ENCODE data around the gene DSCAM. TPM values are rescaled to one million over a fixed set of nuclear protein-coding genes. Genes with fewer than 3 reads are reported as not detected.

Gene DSCAM
- total RNA-seq, 2 donors from 2014 or later: 0.05 TPM; not detected in 1

DNA sequence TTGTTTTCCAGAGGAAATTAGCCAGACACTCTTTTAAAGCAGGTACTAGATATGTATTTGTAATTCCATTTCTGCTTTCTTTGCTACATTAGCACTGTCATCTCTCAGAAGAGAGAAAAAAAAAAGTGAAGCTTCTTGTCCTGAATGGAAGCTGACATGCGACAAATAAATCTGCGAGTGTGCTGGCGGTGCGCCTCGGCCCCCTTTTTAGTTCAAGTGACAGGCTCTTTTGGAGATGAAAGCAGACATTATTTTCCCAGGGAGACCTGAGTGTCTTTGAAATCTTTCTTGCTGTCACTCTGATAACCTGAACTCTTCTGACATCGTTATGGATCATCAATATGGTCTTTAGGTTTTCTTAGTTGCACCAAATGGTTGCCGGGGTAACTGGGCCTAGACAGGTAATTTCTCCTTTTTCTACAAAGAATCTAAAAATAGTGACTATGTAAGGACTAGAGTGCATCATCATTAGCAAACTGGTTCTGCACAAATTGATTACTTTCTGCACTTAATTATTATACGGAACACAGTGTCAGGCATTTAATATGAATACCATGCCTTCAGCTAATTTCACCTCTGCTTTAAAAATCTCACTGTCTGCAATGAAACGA lies 501.1 kb downstream of the DSCAM start:
- DNase-seq: no peak
- no peak overlapping the region for H3K27ac ChIP-seq
- no peaks in the 10 kb centered on the region for H3K4me1 ChIP-seq
- no peak for TF ChIP-seq CTCF (IDR thresholded peaks at IDR 0.05)
- no peaks in the 10 kb centered on the region for H3K36me3 ChIP-seq
- no peak overlapping the region for H3K4me3 ChIP-seq
- H3K27me3 ChIP-seq: no peaks in the 10 kb centered on the region
- H3K9me3 ChIP-seq: no peaks in the 10 kb centered on the region
- no peak overlapping the region for H3K9ac ChIP-seq (ENCODE audit: low read depth in 2 of 2, low read length in 2 of 2)
- intact Hi-C loops (cut with DNase I): no loop called here

- Histone ChIP-seq H3K27me3 (no peaks in the 10 kb centered on the region), H3K27ac (no peak overlapping the region), H3K4me1 (no peaks in the 10 kb centered on the region), H3K4me3 (no peak overlapping the region), H3K9ac (ENCODE audit: low read depth in 2 of 2, low read length in 2 of 2) (no peak overlapping the region), H3K9me3 (no peaks in the 10 kb centered on the region), H3K36me3 (no peaks in the 10 kb centered on the region)
- intact Hi-C loops (cut with DNase I): no loop called here
- no peak for TF ChIP-seq CTCF (IDR thresholded peaks at IDR 0.05)
- no peak for DNase-seq
Observed at GRCh38 chr21:40340357-40340756, 506.6 kb downstream of the DSCAM start.

DNA sequence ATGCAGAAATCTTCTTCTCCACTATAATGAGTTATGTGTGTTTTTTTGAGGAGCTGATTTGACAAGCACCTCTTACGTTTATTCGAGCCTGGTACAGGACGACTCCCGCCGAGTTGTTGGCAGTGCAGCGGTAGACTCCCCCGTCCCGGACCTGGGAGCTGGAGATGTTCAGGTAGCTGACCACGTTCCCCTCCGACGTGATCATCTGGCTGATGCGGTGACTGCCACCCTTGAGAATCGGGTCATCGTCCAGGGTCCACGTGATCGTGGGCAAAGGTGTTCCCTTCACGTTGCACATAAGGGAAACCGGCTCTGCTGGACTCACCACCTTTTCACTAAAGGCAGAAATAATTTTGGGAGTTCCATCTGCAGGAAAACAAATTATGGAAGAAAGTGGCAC lies 507.9 kb downstream of the DSCAM start:
- Histone ChIP-seq H3K9me3 (no peaks in the 10 kb centered on the region), H3K9ac (ENCODE audit: low read depth in 2 of 2, low read length in 2 of 2) (no peak overlapping the region), H3K4me1 (no peaks in the 10 kb centered on the region), H3K27ac (no peak overlapping the region), H3K4me3 (no peak overlapping the region), H3K27me3 (no peaks in the 10 kb centered on the region), H3K36me3 (no peaks in the 10 kb centered on the region)
- TF ChIP-seq CTCF (IDR thresholded peaks at IDR 0.05): no peak
- DNase-seq: no peak
- intact Hi-C loops (cut with DNase I): no loop called here

- H3K9ac ChIP-seq (ENCODE audit: low read depth in 2 of 2, low read length in 2 of 2): no peak overlapping the region
- no peaks in the 10 kb centered on the region for H3K27me3 ChIP-seq
- no peaks in the 10 kb centered on the region for H3K4me1 ChIP-seq
- no peak overlapping the region for H3K27ac ChIP-seq
- H3K4me3 ChIP-seq: no peak overlapping the region
- no peak for TF ChIP-seq CTCF (IDR thresholded peaks at IDR 0.05)
- no peaks in the 10 kb centered on the region for H3K36me3 ChIP-seq
- intact Hi-C loops (cut with DNase I): no loop called here
- DNase-seq: no peak
- H3K9me3 ChIP-seq: no peaks in the 10 kb centered on the region
Observed at GRCh38 chr21:40337981-40338380, 509.0 kb downstream of the DSCAM start.

DNA sequence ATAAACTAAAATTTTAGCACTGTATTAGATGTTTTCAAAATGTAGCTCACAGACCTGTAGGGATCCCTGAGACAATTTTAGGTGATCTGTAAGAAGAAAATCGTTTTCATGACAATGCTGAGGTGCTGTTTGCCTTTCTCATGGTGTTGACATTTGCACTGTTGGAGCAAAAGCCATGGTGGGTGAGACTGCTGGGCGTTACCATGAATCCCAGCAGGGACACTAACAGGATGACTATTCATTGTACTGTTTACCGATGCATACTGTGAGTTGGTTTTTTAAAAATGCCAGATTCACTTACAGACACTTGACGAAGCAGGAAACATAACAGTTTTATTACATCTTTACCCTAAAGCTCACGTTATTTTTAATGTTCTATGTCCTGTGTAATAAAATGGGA lies 511.3 kb downstream of the DSCAM start:
- H3K9ac ChIP-seq (ENCODE audit: low read depth in 2 of 2, low read length in 2 of 2): no peak overlapping the region
- intact Hi-C loops (cut with DNase I): no loop called here
- H3K27ac ChIP-seq: no peak overlapping the region
- no peak for TF ChIP-seq CTCF (IDR thresholded peaks at IDR 0.05)
- no peaks in the 10 kb centered on the region for H3K36me3 ChIP-seq
- H3K4me1 ChIP-seq: no peaks in the 10 kb centered on the region
- no peaks in the 10 kb centered on the region for H3K9me3 ChIP-seq
- H3K4me3 ChIP-seq: no peak overlapping the region
- H3K27me3 ChIP-seq: no peaks in the 10 kb centered on the region
- DNase-seq: no peak

Measured in colonic mucosa (tissue), 4 donors.